22Rv1 (cell line): ENCODE data around the gene CNOT4.

Source experiments
- ZFX ChIP-seq: fragments of 450-650 bp; IDR thresholded peaks from 2 replicates; pipeline ENCODE4 v1.6.1; 2017; ENCODE audit warnings: antibody characterized with exemption, borderline replicate concordance
- TF ChIP-seq, protein P1 (sequence below): fragments of 450-650 bp; IDR thresholded peaks from 2 replicates; pipeline ENCODE4 v1.5.1; 2017; ENCODE audit warnings: mild to moderate bottlenecking

DNA sequence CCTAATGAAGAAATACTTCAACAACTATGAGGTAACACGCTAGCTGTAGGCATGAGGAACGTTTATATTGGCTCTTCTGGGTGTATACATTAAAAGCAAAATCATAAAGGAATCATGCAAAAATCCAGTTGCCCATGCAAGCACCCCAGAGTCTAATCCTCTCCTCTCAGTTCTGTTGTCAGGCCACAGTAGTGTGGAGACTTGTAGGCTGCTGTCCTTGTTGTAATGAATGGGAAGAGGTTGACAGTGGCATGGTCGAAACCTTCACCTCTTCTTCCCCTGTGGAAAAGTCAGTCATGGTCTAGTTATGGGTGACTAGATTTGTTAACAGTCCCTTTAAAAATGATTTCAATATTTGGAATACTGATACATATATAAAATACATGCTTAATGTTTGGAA, 121.3 kb downstream of the CNOT4 start:
- TF ChIP-seq, protein P1, sequence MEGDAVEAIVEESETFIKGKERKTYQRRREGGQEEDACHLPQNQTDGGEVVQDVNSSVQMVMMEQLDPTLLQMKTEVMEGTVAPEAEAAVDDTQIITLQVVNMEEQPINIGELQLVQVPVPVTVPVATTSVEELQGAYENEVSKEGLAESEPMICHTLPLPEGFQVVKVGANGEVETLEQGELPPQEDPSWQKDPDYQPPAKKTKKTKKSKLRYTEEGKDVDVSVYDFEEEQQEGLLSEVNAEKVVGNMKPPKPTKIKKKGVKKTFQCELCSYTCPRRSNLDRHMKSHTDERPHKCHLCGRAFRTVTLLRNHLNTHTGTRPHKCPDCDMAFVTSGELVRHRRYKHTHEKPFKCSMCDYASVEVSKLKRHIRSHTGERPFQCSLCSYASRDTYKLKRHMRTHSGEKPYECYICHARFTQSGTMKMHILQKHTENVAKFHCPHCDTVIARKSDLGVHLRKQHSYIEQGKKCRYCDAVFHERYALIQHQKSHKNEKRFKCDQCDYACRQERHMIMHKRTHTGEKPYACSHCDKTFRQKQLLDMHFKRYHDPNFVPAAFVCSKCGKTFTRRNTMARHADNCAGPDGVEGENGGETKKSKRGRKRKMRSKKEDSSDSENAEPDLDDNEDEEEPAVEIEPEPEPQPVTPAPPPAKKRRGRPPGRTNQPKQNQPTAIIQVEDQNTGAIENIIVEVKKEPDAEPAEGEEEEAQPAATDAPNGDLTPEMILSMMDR = no peak
- TF ChIP-seq ZFX = no peak
